GM12874 (cell line): ENCODE measurements around the gene TGM1.

Experiments used
- CTCF ChIP-seq: IDR thresholded peaks from 2 replicates; pipeline ENCODE4 v1.5.1; 2011; ENCODE audit warnings: low read depth, mild to moderate bottlenecking, control low read depth, low read length, moderate library complexity; ENCODE audit not compliant: insufficient read depth

The TGM1 gene

GRCh38 chr14:24307575-24308341 lies 44.8 kb upstream of the TGM1 start, which contains the start of gene CIDEB:
Gene CIDEB, minus strand, starts transcription at chr14:24307977. Its CDS starts 119 bp downstream, at chr14:24307858.
- TF ChIP-seq CTCF, result peak; percentile 93

GRCh38 chr14:24307156-24307574 lies 44.2 kb upstream of the TGM1 start:
- TF ChIP-seq CTCF, result no peak

- TF ChIP-seq CTCF, result no peak
Observed at GRCh38 chr14:24304019-24304387, 41.0 kb upstream of the TGM1 start.

- no peak for TF ChIP-seq CTCF
Observed at GRCh38 chr14:24300326-24300980, 37.5 kb upstream of the TGM1 start.

DNA sequence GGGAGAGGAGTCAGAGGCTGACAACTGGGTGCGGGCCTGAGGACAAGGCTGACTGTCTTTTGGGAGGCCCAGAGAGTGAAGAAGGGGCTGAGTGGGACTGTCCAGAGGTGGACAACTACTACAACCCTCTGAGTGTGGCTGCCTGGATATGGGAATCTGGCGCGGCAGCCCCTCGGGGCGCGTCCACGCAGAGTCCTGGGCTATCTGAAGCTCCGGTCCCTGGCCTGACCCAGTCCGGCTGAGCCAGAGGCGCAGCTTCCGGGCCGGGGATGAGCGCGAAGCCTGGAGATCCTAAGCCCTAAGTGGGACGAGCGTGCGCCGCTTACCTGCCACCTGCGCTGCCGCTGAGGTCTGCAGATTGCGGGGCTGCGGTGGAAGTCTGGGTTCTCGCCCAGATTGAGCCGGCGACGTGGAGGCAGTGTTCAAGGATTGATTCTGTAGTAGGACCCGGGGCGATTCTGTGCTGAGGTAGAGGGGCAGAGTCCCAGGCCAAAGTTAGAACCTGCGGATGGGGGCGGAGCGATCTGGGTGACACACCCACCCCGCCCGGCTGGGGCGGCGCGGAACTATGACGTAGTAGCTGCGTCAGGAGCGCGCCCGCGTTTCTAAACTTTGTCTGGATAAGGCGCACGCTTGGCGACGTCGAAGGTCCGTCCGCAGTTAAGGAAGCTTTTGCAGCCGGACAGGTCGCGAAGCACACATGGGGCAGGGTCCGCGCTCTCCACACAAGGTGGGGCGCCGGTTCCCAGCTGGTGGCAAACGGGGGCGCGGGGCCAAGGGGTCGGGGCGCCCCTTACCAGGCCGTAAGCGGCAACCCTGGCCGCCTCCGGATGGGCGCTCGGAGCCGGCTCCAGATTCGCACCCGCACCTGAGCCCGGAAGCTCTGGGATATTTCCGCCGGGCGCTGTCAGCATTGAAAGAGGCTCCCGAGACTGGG lies 36.5 kb upstream of the TGM1 start, which contains the start of the genes DHRS1 and NOP9:
DHRS1 (minus strand) TSS at position 526 of the 937 bp plus-strand sequence. CDS start 674 bp downstream, outside the sequence.
NOP9 (plus strand) TSS at position 596 of the 937 bp plus-strand sequence; CDS start at position 701, 105 bp downstream.
- TF ChIP-seq CTCF, result no peak

- no peak for TF ChIP-seq CTCF
Observed at GRCh38 chr14:24298892-24299254, 35.9 kb upstream of the TGM1 start.
